Endothelial cell of umbilical vein (primary cell): Measurements from ENCODE around the gene YDJC. TPM values are rescaled to one million over a fixed set of nuclear protein-coding genes. Genes with fewer than 3 reads are reported as not detected.

Experiments
- BruUV-seq: library from RNA; stranded (reverse); fragments of 400-500 nt; replicated peaks from 2 replicates; lab custom pipeline; 2021; lab: Mats Ljungman, UMichigan
- CTCF ChIA-PET: fragments of 300-600, 350-600 bp; sonication (Branson Sonifier 250); formaldehyde crosslinking; loops from one replicate; lab custom pipeline; 2021; ENCODE audit warnings: antibody characterized with exemption, inconsistent platforms; lab: Charles Lee
- POLR2A ChIA-PET: fragments of 300-600, 350-600 bp; sonication (Branson Sonifier 250); formaldehyde crosslinking; loops from one replicate; lab custom pipeline; 2021; ENCODE audit warnings: antibody characterized with exemption, inconsistent platforms; lab: Charles Lee
- DNase-seq: peaks from one replicate; pipeline ENCODE4 v3.0.0-alpha.2; 2011; ENCODE audit warnings: low read depth, low spot score
- FAIRE-seq: peaks from 2 replicates; lab custom pipeline; 2011; peaks lifted over from hg19 to GRCh38; lab: Jason Lieb, UNC
- H2AFZ ChIP-seq: 2 replicates; pipeline ENCODE4 v1.6.0; 2012; ENCODE audit warnings: low read depth, low read length, control low read depth, inconsistent platforms
- H3K27ac ChIP-seq: 2 replicates; pipeline ENCODE4 v1.5.1; 2011; ENCODE audit warnings: low read depth, mild to moderate bottlenecking, control low read depth, low read length, moderate library complexity; ENCODE audit not compliant: insufficient read depth
- H3K27me3 ChIP-seq, 2 experiments: 2 replicates each; pipeline versions ENCODE4 v1.6.0 to v1.6.1; 2011; ENCODE audit warnings: low read length in 2 of 2, mixed read lengths in 1 of 2; ENCODE audit not compliant: control insufficient read depth in 2 of 2, insufficient read depth in 2 of 2
- H3K36me3 ChIP-seq, 2 experiments: 2 replicates in 1 of 2; 3 replicates in 1 of 2; pipeline ENCODE4 v1.5.1; 2011; ENCODE audit warnings: low read length in 2 of 2, mild to moderate bottlenecking in 1 of 2, moderate library complexity in 1 of 2; ENCODE audit not compliant: control insufficient read depth in 2 of 2, insufficient read depth in 2 of 2; ENCODE audit errors: extremely low read depth in 1 of 2
- H3K4me1 ChIP-seq: 3 replicates; pipeline ENCODE4 v1.5.1; 2011; ENCODE audit warnings: mild to moderate bottlenecking, low read length; ENCODE audit not compliant: control insufficient read depth, insufficient read depth; ENCODE audit errors: extremely low read depth
- H3K4me2 ChIP-seq: 2 replicates; pipeline ENCODE4 v1.6.1; 2011; ENCODE audit warnings: low read length, control low read depth, mixed read lengths; ENCODE audit not compliant: insufficient read depth
- H3K4me3 ChIP-seq, 3 experiments: fragments of 200-600 bp in 1 of 3; sonication (generic), shearing (Covaris generic) in 1 of 3; replicated peaks in 1 of 3; 2 replicates each; pipeline ENCODE4 v1.5.1; 2011 to 2016; ENCODE audit warnings: control low read depth in 3 of 3, low read length in 3 of 3, mild to moderate bottlenecking in 2 of 3, inconsistent platforms in 1 of 3, low read depth in 1 of 3, moderate library complexity in 1 of 3; ENCODE audit not compliant: insufficient read depth in 1 of 3
- H3K79me2 ChIP-seq: 2 replicates; pipeline ENCODE4 v1.6.0; 2012; ENCODE audit warnings: low read length, inconsistent platforms; ENCODE audit not compliant: control insufficient read depth, insufficient read depth
- H3K9ac ChIP-seq: replicated peaks from 2 replicates; pipeline ENCODE3; 2011; ENCODE audit warnings: low read length, control low read depth; ENCODE audit not compliant: insufficient read depth; ENCODE audit errors: extremely low read depth
- H3K9me1 ChIP-seq: replicated peaks from 3 replicates; pipeline ENCODE4 v1.6.0; 2011; ENCODE audit warnings: mild to moderate bottlenecking, low read length; ENCODE audit not compliant: control insufficient read depth, insufficient read depth; ENCODE audit errors: extremely low read depth
- H3K9me3 ChIP-seq: replicated peaks from 2 replicates; pipeline ENCODE4 v1.5.1; 2012; ENCODE audit warnings: low read length, inconsistent platforms; ENCODE audit not compliant: control insufficient read depth, insufficient read depth
- H4K20me1 ChIP-seq: replicated peaks from 2 replicates; pipeline ENCODE3; 2011; ENCODE audit warnings: mild to moderate bottlenecking, low read length; ENCODE audit not compliant: control insufficient read depth, insufficient read depth; ENCODE audit errors: extremely low read depth
- CTCF ChIP-seq, 2 donors: IDR thresholded peaks; 1 replicate in 1 of 2; 2 replicates in 1 of 2; pipeline ENCODE4 v1.5.1; 2011; ENCODE audit warnings: low read length in 2 of 2, mild to moderate bottlenecking in 2 of 2, moderate library complexity in 2 of 2, control low read depth in 1 of 2, inconsistent platforms in 1 of 2, low read depth in 1 of 2; ENCODE audit not compliant: insufficient read depth in 1 of 2; ENCODE audit errors: extremely low read depth in 1 of 2
- EZH2 ChIP-seq: IDR thresholded peaks from 2 replicates; pipeline ENCODE4 v1.6.1; 2012; ENCODE audit warnings: borderline replicate concordance, low read depth, mild to moderate bottlenecking, moderate library complexity, low read length, inconsistent platforms; ENCODE audit not compliant: severe bottlenecking
- FOS ChIP-seq: IDR thresholded peaks from 2 replicates; pipeline ENCODE4 v1.6.1; 2011; ENCODE audit warnings: mild to moderate bottlenecking, low read length, moderate library complexity, borderline replicate concordance; ENCODE audit not compliant: insufficient read depth
- GATA2 ChIP-seq: IDR thresholded peaks from 2 replicates; pipeline ENCODE4 v1.7.0; 2011; ENCODE audit warnings: low read depth, mild to moderate bottlenecking, moderate library complexity, mixed read lengths, low read length; ENCODE audit not compliant: insufficient read length, insufficient read depth
- JUN ChIP-seq: IDR thresholded peaks from 2 replicates; pipeline ENCODE4 v1.6.1; 2011; ENCODE audit warnings: borderline replicate concordance, low read depth; ENCODE audit not compliant: insufficient read length, insufficient read depth
- MAX ChIP-seq: IDR thresholded peaks from 2 replicates; pipeline ENCODE4 v1.6.1; 2011; ENCODE audit not compliant: insufficient read depth, insufficient read length
- MYC ChIP-seq: IDR thresholded peaks from one replicate; pipeline ENCODE4 v1.6.1; 2011; ENCODE audit warnings: mild to moderate bottlenecking, low read depth, low read length
- POLR2A ChIP-seq: IDR thresholded peaks from 2 replicates; pipeline ENCODE4 v1.6.1; 2012; ENCODE audit warnings: low read depth, mild to moderate bottlenecking, control low read depth, low read length
- POLR2AphosphoS5 ChIP-seq: IDR thresholded peaks from 2 replicates; pipeline ENCODE4 v1.6.1; 2012; ENCODE audit warnings: low read depth, mild to moderate bottlenecking, control low read depth, low read length, moderate library complexity; ENCODE audit not compliant: insufficient read depth
- dilution Hi-C: fragments of 300-500 bp; cut with MboI; formaldehyde crosslinking; loops from one replicate; pipeline ENCODE4 v1.15.0; 2019; ENCODE audit warnings: low sequenced_read_pairs; ENCODE audit not compliant: extremely low pct_ligation_motif_present
- intact Hi-C: fragments of 100-400 bp; cut with micrococcal nuclease; formaldehyde crosslinking; loops from one replicate; pipeline ENCODE4 v1.10.0; 2022
- polyA plus RNA-seq, 4 experiments: library from polyadenylated mRNA; depleted of rRNA in 3 of 4; stranded (reverse) in 3 of 4; unstranded in 1 of 4; fragments of >200 nt; gene quantifications; 2 replicates each; pipeline versions ENCODE4 v1.2.1 to v1.2.3, GENCODE V29; 2011 to 2012; ENCODE audit warnings: missing spikeins in 1 of 4
- total RNA-seq: library from RNA; stranded (reverse); gene quantifications from 2 replicates; pipeline ENCODE4 v1.2.3, GENCODE V29; 2021

YDJC gene
- total and polyA plus RNA-seq, 2 donors (not counting 3 experiments of a cell fraction or from before 2014, with no cell fraction given), result 27.2 to 29.9 TPM

- peaks cover 17% of the 10 kb centered on the region for H3K79me2 ChIP-seq
- DNase-seq (peak; percentile 99), FAIRE-seq (peak; percentile 97)
- H3K4me2 ChIP-seq, result peak within 1 kb of the TSS; percentile 85
- BruUV-seq, result no TSS peak
- peak within 1 kb of the TSS; percentile 56 for H3K27ac ChIP-seq
- H3K4me1 ChIP-seq, result peaks cover 14% of the 10 kb centered on the region
- dilution Hi-C loops (no loop called here), intact Hi-C loops (no loop called here)
- CTCF ChIA-PET, result interaction anchor here (0.8 to 3.5 kb wide), 16 partner anchors 9 to 756 kb away, joined by 3 to 41 read pairs (median 4); partner anchors contain the start of genes CCDC116, PPM1F and YDJC
- peak within 1 kb of the TSS; percentile 86 for H3K9ac ChIP-seq
- peak within 1 kb of the TSS; percentile 79 for H2AFZ ChIP-seq
- POLR2A ChIA-PET, result interaction anchor here (0.7 to 1.4 kb wide), 3 partner anchors 11 to 778 kb away, joined by 4 to 9 read pairs (median 6); no protein-coding TSS in a partner anchor
- H3K27me3 ChIP-seq, result no peaks in the 10 kb centered on the region
- H3K9me1 ChIP-seq, result no peaks in the 10 kb centered on the region
- H4K20me1 ChIP-seq, result no peaks in the 10 kb centered on the region
- H3K9me3 ChIP-seq, result no peaks in the 10 kb centered on the region
- H3K4me3 ChIP-seq, result peak within 1 kb of the TSS; percentile 57 to 81 (median 58)
- peaks cover 3 to 8% of the 10 kb centered on the region in 2 experiments for H3K36me3 ChIP-seq
- TF ChIP-seq JUN (no peak), GATA2 (no peak), POLR2A (peak; percentile 83), EZH2 (no peak), MAX (peak; percentile 40), POLR2AphosphoS5 (peak; percentile 78), CTCF (IDR thresholded peaks at IDR 0.05; ENCODE audit: extremely low read depth in 1 of 2, insufficient read depth in 1 of 2, low read depth in 1 of 2, low read length in 2 of 2) (peak in 1 of 2 donors; percentile 17), MYC (no peak), FOS (no peak)
Measured at GRCh38 chr22:21641789-21642583, 12.2 kb upstream of the YDJC start, which contains the start of gene SDF2L1. TSS of gene SDF2L1 (plus strand) at chr22:21642302. CDS start at chr22:21642337, 35 bp downstream.
